ENCODE measurements around the gene CENPE.

DNA sequence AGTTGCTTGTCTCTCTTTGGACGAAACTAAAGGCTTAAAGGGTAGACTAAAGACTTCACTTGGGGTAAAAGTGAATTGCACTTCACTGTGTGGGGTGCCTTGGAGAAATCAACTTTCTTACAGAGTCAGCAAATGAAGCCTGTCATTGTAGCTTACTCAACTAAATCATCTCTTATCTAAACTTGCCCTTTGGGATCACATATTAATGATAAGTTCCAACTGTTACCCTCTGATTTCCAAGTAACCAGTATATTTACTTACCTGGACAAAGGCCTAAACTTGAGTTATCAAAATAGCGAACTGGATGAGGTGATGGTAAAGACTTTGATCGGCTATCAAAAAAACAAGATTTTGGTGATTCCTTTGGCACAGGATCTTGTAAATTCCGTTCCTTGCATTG, 89.6 kb downstream of the CENPE start:
- TF ChIP-seq, protein P1, sequence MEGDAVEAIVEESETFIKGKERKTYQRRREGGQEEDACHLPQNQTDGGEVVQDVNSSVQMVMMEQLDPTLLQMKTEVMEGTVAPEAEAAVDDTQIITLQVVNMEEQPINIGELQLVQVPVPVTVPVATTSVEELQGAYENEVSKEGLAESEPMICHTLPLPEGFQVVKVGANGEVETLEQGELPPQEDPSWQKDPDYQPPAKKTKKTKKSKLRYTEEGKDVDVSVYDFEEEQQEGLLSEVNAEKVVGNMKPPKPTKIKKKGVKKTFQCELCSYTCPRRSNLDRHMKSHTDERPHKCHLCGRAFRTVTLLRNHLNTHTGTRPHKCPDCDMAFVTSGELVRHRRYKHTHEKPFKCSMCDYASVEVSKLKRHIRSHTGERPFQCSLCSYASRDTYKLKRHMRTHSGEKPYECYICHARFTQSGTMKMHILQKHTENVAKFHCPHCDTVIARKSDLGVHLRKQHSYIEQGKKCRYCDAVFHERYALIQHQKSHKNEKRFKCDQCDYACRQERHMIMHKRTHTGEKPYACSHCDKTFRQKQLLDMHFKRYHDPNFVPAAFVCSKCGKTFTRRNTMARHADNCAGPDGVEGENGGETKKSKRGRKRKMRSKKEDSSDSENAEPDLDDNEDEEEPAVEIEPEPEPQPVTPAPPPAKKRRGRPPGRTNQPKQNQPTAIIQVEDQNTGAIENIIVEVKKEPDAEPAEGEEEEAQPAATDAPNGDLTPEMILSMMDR (IDR thresholded peaks at IDR 0.05): no peak
- no peak for TF ChIP-seq POLR2A (IDR thresholded peaks at IDR 0.05)
- no peak for TF ChIP-seq POLR2AphosphoS5 (IDR thresholded peaks at IDR 0.05)
- no peak for TF ChIP-seq EP300 (IDR thresholded peaks at IDR 0.05)
